Measurements from ENCODE around the gene NELL2. TPM values are rescaled to one million over a fixed set of nuclear protein-coding genes. Genes with fewer than 3 reads are reported as not detected.

Gene NELL2
- total RNA-seq, 2 donors from 2014 or later, result 5.1 to 6.9 TPM

DNA sequence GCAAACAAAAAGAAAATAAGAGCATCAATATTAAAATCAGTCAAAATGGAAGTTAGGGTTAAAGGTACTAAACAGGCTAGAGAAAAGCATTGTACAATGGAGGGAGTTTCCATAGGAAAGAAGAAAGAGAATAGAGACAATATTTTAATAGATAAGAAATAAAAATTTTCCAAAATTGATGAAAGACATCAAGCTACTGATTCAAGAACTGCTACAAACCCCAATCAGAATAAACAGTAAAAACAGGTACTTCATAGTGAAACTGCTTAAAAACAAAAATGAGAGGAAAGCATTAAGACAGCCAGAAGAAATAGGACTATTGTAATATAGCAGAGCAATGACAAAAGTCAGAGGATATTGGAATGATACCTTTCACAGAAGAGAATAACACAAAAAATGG, 413.4 kb downstream of the NELL2 start:
- TF ChIP-seq, protein P1, sequence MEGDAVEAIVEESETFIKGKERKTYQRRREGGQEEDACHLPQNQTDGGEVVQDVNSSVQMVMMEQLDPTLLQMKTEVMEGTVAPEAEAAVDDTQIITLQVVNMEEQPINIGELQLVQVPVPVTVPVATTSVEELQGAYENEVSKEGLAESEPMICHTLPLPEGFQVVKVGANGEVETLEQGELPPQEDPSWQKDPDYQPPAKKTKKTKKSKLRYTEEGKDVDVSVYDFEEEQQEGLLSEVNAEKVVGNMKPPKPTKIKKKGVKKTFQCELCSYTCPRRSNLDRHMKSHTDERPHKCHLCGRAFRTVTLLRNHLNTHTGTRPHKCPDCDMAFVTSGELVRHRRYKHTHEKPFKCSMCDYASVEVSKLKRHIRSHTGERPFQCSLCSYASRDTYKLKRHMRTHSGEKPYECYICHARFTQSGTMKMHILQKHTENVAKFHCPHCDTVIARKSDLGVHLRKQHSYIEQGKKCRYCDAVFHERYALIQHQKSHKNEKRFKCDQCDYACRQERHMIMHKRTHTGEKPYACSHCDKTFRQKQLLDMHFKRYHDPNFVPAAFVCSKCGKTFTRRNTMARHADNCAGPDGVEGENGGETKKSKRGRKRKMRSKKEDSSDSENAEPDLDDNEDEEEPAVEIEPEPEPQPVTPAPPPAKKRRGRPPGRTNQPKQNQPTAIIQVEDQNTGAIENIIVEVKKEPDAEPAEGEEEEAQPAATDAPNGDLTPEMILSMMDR (conservative IDR thresholded peaks at IDR 0.05), result no peak
- Histone ChIP-seq H3K9ac (ENCODE audit: extremely low read depth, low read length, poor library complexity, severe bottlenecking) (no peak overlapping the region), H3K27ac (ENCODE audit: low read depth, low read length) (no peak overlapping the region), H3K4me1 (ENCODE audit: control insufficient read depth, insufficient read depth, low read length) (peaks cover 7% of the 10 kb centered on the region), H3K4me3 (ENCODE audit: low read length) (no peak overlapping the region), H3K9me3 (ENCODE audit: control insufficient read depth, low read length) (peaks cover 15% of the 10 kb centered on the region), H3K36me3 (ENCODE audit: control insufficient read depth, insufficient read depth, low read length) (no peaks in the 10 kb centered on the region), H3K27me3 (ENCODE audit: control insufficient read depth, insufficient read depth, low read length, poor library complexity, severe bottlenecking) (no peaks in the 10 kb centered on the region)
- H3K4me3 Mint-ChIP-seq, result no peak overlapping the region
- H3K9me3 Mint-ChIP-seq, result peaks cover 19% of the 10 kb centered on the region
- no peak for DNase-seq
- no peak overlapping the region for H3K27ac Mint-ChIP-seq
- H3K4me1 Mint-ChIP-seq, result peaks cover 20% of the 10 kb centered on the region
- peaks cover 1% of the 10 kb centered on the region for H3K27me3 Mint-ChIP-seq (ENCODE audit: insufficient read depth)
- peaks cover 2% of the 10 kb centered on the region for H3K36me3 Mint-ChIP-seq (ENCODE audit: low read depth)

DNA sequence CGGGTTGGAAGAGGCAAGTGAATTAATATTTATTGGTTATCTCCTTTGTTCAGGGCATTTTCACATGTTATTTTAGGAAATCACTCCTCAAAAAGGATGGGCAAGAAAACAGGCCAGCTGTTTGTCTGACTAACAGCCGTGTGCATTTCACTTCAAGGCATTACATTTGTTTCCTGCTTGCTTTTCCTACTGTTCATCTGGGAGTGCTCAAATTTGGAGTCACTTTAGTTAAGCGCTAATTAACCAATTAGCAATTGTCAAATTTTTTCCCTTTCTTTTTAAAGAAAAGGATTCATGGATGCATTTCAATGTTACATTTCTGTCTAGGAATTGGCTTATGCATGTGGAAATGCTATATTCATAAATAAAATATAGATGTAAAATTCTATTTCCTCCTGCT, 415.9 kb downstream of the NELL2 start:
- Mint-ChIP-seq H3K27ac (no peak overlapping the region), H3K36me3 (ENCODE audit: low read depth) (no peaks in the 10 kb centered on the region), H3K9me3 (peaks cover 1% of the 10 kb centered on the region), H3K27me3 (ENCODE audit: insufficient read depth) (no peaks in the 10 kb centered on the region), H3K4me3 (no peak overlapping the region), H3K4me1 (peaks cover 19% of the 10 kb centered on the region)
- H3K4me1 ChIP-seq (ENCODE audit: control insufficient read depth, insufficient read depth, low read length), result peaks cover 16% of the 10 kb centered on the region
- H3K9me3 ChIP-seq (ENCODE audit: control insufficient read depth, low read length), result no peaks in the 10 kb centered on the region
- no peak overlapping the region for H3K9ac ChIP-seq (ENCODE audit: extremely low read depth, low read length, poor library complexity, severe bottlenecking)
- TF ChIP-seq, protein P1 (conservative IDR thresholded peaks at IDR 0.05), result no peak
- WGBS, 2 experiments (ENCODE audit: insufficient coverage in 1 of 2, insufficient read length in 1 of 2), result 95 to 98% methylated on average over 2 to 3 of the region's 3 CpGs
- no peaks in the 10 kb centered on the region for H3K27me3 ChIP-seq (ENCODE audit: control insufficient read depth, insufficient read depth, low read length, poor library complexity, severe bottlenecking)
- H3K27ac ChIP-seq (ENCODE audit: low read depth, low read length), result no peak overlapping the region
- H3K4me3 ChIP-seq (ENCODE audit: low read length), result no peak overlapping the region
- no peaks in the 10 kb centered on the region for H3K36me3 ChIP-seq (ENCODE audit: control insufficient read depth, insufficient read depth, low read length)
- DNase-seq, result no peak

DNA sequence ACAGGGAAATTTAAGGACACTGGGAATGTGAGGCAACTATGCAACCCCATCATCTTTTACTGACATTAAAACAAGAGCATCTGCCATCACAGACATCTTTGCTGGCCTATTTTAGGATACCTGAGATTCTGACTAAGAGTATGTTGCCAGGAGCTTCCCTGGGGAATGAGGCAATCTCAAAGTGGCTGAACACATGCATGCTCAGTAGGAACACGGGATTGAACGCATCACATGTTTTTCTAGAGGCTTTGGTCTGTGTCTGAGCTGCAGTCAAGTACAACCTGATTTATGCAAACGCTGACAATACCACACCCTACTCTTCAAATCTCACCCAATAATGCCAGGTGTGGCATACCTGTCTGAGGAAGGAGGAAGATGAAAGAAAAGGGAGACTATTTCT, 416.5 kb downstream of the NELL2 start:
- DNase-seq, result no peak
- peaks cover 16% of the 10 kb centered on the region for H3K4me1 ChIP-seq (ENCODE audit: control insufficient read depth, insufficient read depth, low read length)
- H3K9ac ChIP-seq (ENCODE audit: extremely low read depth, low read length, poor library complexity, severe bottlenecking), result no peak overlapping the region
- H3K9me3 ChIP-seq (ENCODE audit: control insufficient read depth, low read length), result no peaks in the 10 kb centered on the region
- no peak overlapping the region for H3K27ac Mint-ChIP-seq
- H3K4me3 ChIP-seq (ENCODE audit: low read length), result no peak overlapping the region
- no peaks in the 10 kb centered on the region for H3K9me3 Mint-ChIP-seq
- no peak overlapping the region for H3K4me3 Mint-ChIP-seq
- peaks cover 12% of the 10 kb centered on the region for H3K4me1 Mint-ChIP-seq
- TF ChIP-seq, protein P1 (conservative IDR thresholded peaks at IDR 0.05), result no peak
- no peaks in the 10 kb centered on the region for H3K36me3 Mint-ChIP-seq (ENCODE audit: low read depth)
- no peaks in the 10 kb centered on the region for H3K27me3 Mint-ChIP-seq (ENCODE audit: insufficient read depth)
- H3K36me3 ChIP-seq (ENCODE audit: control insufficient read depth, insufficient read depth, low read length), result no peaks in the 10 kb centered on the region
- WGBS, 2 experiments (ENCODE audit: insufficient coverage in 1 of 2, insufficient read length in 1 of 2), result 92 to 97% methylated on average over 2 to 3 of the region's 3 CpGs
- no peak overlapping the region for H3K27ac ChIP-seq (ENCODE audit: low read depth, low read length)
- H3K27me3 ChIP-seq (ENCODE audit: control insufficient read depth, insufficient read depth, low read length, poor library complexity, severe bottlenecking), result no peaks in the 10 kb centered on the region

Other genes with a start within 250 kb of the NELL2 start
- not detected for gene DBX2, start 174.8 kb upstream of the NELL2 start, total RNA-seq

Measured in endodermal cell (in vitro differentiated cells).